ENCODE data around the gene PEAK3.

DNA sequence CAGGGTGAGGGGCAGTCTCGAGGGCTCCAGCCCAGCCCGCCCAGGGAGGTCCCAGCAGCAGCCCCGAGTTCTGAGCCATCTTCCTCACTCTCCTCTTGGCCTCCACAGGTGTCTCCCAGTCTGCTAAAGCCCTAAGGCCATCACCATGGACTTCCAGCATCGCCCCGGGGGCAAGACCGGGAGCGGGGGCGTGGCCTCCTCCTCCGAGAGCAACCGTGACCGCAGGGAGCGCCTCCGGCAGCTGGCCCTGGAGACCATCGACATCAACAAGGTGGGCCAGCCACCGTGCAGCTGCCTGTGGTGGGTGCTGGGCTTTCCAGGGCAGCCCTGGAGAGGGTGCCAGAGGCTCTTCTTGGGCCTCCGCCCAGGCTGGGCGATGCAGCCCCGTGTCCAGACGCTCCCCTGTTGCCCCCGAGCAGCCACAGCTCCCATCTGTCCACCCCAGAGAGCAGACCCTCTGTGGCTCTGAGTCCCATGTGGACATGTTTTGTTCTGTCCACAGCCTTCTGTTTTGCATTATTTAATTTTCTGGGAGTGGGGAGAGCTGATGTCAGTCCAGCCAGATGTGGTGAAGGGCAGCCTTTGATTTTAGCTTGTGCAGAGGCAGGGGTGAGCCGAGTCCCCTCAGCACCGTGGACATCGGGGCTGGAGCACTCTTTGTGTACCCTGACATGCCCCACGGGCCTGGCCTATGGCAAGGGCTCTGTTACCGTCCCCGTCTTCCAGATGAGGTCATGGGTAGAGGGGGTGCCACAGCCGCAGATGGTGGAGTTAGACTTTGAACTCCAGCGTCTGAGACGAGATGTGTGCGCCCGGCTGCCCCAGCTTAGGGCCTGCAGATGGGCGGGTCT, 38.5 kb downstream of the PEAK3 start:
- no peak for TF ChIP-seq EZH2 (IDR thresholded peaks at IDR 0.05; ENCODE audit: borderline replicate concordance, low read length)
- TF ChIP-seq CTCF (IDR thresholded peaks at IDR 0.05; ENCODE audit: low read length) = no peak

Measured in OCI-LY1 (cell line).